Adipocyte (in vitro differentiated cells): ENCODE results near the gene LGALS3.

Experiments
- DNase-seq: peaks from one replicate; pipeline ENCODE4 v3.0.0-alpha.2; 2015; ENCODE audit warnings: low read depth
- H3K27me3 ChIP-seq: replicated peaks from 2 replicates; pipeline ENCODE4 v1.7.0; 2013; ENCODE audit warnings: mild to moderate bottlenecking, low read length, moderate library complexity; ENCODE audit not compliant: control insufficient read depth, insufficient read depth
- H3K36me3 ChIP-seq: 2 replicates; pipeline ENCODE4 v1.7.0; 2013; ENCODE audit warnings: low read length, mild to moderate bottlenecking, moderate library complexity; ENCODE audit not compliant: control insufficient read depth, insufficient read depth, severe bottlenecking
- H3K4me1 ChIP-seq: 2 replicates; pipeline ENCODE4 v1.7.0; 2013; ENCODE audit warnings: mild to moderate bottlenecking, low read length, moderate library complexity; ENCODE audit not compliant: control insufficient read depth, insufficient read depth
- H3K4me3 ChIP-seq: 2 replicates; pipeline ENCODE4 v1.7.0; 2013; ENCODE audit warnings: mild to moderate bottlenecking, low read length, moderate library complexity
- H3K9ac ChIP-seq: 2 replicates; pipeline ENCODE4 v1.7.0; 2013; ENCODE audit warnings: mild to moderate bottlenecking, low read length, moderate library complexity
- H3K9me3 ChIP-seq: 2 replicates; pipeline ENCODE4 v1.7.0; 2013; ENCODE audit warnings: mild to moderate bottlenecking, low read length, moderate library complexity; ENCODE audit not compliant: control insufficient read depth

The LGALS3 gene

DNA sequence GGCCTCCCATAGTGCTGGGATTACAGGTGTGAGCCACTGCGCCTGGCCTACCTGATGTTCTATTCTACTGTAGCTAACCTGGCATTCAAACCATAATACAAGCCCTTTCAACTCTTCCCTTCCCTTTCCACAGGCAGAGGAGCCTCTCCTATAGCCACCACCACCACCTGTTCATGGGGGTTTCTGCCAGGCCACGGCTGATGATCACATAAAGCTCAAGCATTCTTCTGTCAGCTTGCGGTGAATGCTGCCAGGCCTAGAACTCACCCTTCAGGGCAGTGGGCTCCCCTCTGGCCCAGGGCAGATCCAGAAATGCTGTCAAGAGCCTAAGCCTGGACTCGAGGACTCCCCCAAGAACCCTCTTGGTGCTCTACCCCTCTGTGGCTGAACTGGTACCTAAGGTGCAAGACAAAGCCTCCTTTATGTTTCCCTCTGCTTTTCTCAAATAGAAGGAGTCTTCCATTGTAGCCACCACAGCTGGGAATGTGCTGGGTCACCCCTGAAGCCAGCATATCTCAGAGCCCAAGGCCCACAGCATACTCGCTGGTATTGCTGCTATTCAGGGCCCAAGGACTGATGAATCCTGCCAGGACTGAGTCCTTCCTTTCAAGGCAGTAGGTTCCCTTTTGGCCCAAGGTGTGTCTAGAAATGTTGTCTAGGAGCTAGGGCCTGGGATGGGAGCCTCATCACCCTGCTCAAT lies 65.8 kb downstream of the LGALS3 start:
- no peak overlapping the region for H3K9ac ChIP-seq
- H3K4me3 ChIP-seq, result no peak overlapping the region
- no peaks in the 10 kb centered on the region for H3K9me3 ChIP-seq
- H3K27me3 ChIP-seq, result no peaks in the 10 kb centered on the region
- H3K4me1 ChIP-seq, result peaks cover 12% of the 10 kb centered on the region
- H3K36me3 ChIP-seq, result no peaks in the 10 kb centered on the region
- DNase-seq, result no peak
